ENCODE measurements around the gene IRF4. TPM values are rescaled to one million over a fixed set of nuclear protein-coding genes. Genes with fewer than 3 reads are reported as not detected.

The IRF4 gene
- total RNA-seq, 3 donors from 2014 or later = 2.8 to 10.5 (median 4.5) TPM

DNA sequence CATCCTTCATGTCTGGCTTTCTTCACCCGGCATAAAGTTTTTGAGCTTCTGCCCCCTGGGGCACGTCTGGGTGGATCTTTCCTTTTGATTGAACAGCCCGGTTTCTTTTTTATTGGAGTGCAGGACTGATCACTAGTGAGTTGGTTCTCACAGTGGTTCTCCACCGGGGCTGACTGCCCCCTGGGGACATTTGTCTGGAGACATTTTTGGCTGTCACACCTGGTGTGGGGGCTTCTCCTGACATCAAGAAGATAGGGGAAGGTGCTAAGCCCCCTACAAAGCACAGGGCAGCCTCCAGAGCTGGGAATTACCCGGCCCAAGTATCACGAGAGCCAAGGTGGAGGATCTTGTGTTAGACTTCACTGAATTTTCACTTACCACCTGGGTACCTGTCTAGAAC lies 25.7 kb upstream of the IRF4 start:
- Histone ChIP-seq H3K9me3 (peaks cover 63% of the 10 kb centered on the region), H3K4me3 (no peak overlapping the region), H3K4me1 (ENCODE audit: low read depth) (no peaks in the 10 kb centered on the region), H3K36me3 (ENCODE audit: low read depth) (no peaks in the 10 kb centered on the region)
- ATAC-seq = no peak
- TF ChIP-seq, protein P1, sequence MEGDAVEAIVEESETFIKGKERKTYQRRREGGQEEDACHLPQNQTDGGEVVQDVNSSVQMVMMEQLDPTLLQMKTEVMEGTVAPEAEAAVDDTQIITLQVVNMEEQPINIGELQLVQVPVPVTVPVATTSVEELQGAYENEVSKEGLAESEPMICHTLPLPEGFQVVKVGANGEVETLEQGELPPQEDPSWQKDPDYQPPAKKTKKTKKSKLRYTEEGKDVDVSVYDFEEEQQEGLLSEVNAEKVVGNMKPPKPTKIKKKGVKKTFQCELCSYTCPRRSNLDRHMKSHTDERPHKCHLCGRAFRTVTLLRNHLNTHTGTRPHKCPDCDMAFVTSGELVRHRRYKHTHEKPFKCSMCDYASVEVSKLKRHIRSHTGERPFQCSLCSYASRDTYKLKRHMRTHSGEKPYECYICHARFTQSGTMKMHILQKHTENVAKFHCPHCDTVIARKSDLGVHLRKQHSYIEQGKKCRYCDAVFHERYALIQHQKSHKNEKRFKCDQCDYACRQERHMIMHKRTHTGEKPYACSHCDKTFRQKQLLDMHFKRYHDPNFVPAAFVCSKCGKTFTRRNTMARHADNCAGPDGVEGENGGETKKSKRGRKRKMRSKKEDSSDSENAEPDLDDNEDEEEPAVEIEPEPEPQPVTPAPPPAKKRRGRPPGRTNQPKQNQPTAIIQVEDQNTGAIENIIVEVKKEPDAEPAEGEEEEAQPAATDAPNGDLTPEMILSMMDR (IDR thresholded peaks at IDR 0.05) = no peak
- DNase-seq = peak in 1 of 3 donors; percentile 17
- intact Hi-C loops (cut with DNase I, micrococcal nuclease) = no loop called here

DNA sequence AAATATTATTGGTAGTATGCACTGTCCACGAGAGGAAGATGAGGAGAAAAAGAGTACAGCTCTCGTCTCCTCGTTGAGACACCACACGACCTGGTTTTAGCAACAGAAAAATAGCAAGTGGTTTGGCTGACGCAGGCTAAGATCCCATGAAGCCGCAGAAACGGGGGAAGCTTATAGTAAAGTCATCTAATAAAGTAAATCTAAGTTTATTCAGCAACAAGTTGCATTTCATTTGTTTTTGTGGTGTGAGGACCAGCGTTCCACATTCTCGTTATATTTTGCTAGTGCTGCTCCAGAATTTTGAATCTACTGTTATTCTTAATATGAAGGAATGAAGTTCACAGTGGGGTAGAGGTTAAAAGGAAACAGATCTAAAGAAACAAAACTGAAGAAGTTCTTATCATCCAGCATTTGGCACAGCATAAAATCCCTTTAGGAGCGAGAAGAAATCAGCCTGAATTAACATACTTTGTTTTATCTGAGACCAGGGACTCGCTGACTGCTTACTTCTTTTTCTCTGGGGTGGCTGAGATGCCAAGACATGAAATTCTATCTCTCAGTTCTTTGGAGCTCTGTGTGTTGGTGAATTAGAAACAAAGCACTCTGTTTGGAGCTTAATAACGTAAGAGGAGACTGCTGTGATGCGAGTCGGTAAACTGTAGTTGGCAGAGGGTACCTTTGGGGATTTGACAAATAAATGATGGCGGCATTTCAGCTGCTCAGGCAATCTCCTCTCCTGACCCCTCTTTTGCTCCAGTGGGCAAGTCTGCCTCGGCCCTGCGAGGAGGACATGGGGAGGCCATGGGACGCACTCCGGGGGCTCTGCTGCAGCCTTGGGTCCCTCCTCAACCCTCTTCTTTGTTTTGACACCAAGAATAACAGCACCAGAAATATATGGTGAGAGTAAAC lies 24.9 kb upstream of the IRF4 start:
- Histone ChIP-seq H3K36me3 (ENCODE audit: low read depth) (no peaks in the 10 kb centered on the region), H3K4me1 (ENCODE audit: low read depth) (no peaks in the 10 kb centered on the region), H3K9me3 (peaks cover 59% of the 10 kb centered on the region), H3K4me3 (no peak overlapping the region)
- intact Hi-C loops (cut with DNase I, micrococcal nuclease) = no loop called here
- DNase-seq (peak in 2 of 3 donors; percentile 18 to 41), ATAC-seq (peak; percentile 7)
- TF ChIP-seq, protein P1 (IDR thresholded peaks at IDR 0.05) = no peak

- H3K4me3 ChIP-seq = no peak overlapping the region
- peaks cover 58% of the 10 kb centered on the region for H3K9me3 ChIP-seq
- DNase-seq (no peak), ATAC-seq (peak; percentile 14)
- no peaks in the 10 kb centered on the region for H3K4me1 ChIP-seq (ENCODE audit: low read depth)
- no peaks in the 10 kb centered on the region for H3K36me3 ChIP-seq (ENCODE audit: low read depth)
- intact Hi-C loops (cut with DNase I, micrococcal nuclease) = no loop called here
- TF ChIP-seq, protein P1 (IDR thresholded peaks at IDR 0.05) = no peak
Measured at GRCh38 chr6:367298-367794, 24.2 kb upstream of the IRF4 start.

DNA sequence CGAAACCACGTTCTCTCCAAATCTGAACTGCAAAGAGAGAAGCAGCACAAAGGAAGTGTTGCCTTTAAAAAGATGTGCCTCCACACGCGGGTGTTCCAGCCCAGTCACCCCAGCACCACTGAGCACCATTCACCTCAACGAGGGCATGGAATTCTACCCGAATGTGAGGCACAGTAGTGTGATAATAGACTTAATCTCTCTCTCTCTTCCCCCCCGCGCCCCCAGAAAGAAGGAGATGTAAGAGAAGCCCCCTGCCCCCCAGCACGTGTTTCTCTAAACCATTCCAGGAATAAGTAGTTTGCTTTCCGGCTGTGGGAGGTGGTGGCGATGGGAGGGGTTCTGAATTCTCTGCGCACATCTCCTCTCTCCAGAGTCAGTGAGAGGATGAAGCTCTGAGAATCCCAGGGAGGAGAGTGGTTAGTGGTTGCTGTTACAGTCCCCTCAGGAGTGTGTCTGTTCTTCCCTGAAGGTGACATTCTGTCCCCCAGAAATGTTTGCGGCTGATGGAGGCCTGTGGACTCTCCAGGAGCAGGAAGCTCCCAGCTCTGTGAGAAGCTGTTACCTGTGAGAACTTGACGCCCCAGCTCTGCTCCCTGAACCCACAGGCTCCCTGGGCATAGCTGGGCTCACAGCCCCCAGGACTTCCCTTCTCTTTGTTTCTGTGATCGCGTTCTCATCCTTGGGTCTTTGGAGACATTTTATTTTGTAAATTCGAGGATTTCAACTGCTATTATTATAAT lies 23.5 kb upstream of the IRF4 start:
- intact Hi-C loops (cut with DNase I, micrococcal nuclease) = no loop called here
- H3K4me1 ChIP-seq (ENCODE audit: low read depth) = no peaks in the 10 kb centered on the region

More for the DNA sequence above, 23.5 kb upstream of the IRF4 start:
- ATAC-seq = no peak
- DNase-seq = peak in 2 of 3 donors; percentile 7 to 29
- Histone ChIP-seq H3K4me3 (no peak overlapping the region), H3K36me3 (ENCODE audit: low read depth) (no peaks in the 10 kb centered on the region), H3K9me3 (peaks cover 58% of the 10 kb centered on the region)
- TF ChIP-seq, protein P1 (IDR thresholded peaks at IDR 0.05) = no peak
